GM12872 (cell line): Measurements from ENCODE around the gene GGT6.

ENCODE experiments used
- TF ChIP-seq, protein P1 (sequence below): IDR thresholded peaks from 3 replicates; pipeline ENCODE4 v1.5.1; 2011; ENCODE audit warnings: low read depth, mild to moderate bottlenecking, low read length, moderate library complexity; ENCODE audit not compliant: insufficient read depth

GGT6 gene

DNA sequence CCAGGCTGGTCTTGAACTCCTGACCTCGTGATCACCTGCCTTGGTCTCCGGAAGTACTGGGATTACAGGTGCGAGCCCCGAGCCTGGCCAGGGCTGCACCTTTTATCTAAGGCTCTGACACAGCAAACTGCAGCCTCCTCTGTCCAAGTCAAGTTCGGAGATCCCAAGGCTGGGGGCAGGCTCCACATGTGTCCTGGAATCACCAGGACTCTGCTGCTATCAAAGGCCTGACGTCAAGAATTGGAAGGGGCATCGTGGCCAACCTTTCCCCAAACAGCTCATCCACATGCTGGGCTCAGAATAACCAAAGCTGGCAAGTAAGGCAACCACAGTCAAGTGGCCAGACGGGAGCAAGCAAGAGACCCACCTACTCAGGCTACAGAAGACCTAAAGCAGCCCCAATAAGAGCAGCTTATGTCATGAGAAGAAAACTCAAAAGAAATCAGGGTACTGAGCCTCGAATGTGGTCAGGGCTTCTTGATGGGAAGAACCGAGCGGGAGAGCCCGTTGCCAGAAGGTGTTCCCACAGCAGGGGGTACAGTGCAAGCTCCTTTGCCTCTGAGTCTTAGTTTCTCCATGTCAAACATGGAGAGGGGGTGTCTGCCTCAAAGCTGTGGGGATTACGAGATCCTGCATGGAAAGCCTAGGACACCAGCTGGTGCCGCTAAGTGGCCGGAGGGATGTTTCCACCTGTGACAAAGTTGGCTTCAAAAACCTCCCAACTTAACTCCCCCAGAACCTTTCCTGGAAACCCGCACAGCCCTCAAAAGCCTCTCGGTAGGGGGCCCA is 13.1 kb downstream of the GGT6 start:
- TF ChIP-seq, protein P1, sequence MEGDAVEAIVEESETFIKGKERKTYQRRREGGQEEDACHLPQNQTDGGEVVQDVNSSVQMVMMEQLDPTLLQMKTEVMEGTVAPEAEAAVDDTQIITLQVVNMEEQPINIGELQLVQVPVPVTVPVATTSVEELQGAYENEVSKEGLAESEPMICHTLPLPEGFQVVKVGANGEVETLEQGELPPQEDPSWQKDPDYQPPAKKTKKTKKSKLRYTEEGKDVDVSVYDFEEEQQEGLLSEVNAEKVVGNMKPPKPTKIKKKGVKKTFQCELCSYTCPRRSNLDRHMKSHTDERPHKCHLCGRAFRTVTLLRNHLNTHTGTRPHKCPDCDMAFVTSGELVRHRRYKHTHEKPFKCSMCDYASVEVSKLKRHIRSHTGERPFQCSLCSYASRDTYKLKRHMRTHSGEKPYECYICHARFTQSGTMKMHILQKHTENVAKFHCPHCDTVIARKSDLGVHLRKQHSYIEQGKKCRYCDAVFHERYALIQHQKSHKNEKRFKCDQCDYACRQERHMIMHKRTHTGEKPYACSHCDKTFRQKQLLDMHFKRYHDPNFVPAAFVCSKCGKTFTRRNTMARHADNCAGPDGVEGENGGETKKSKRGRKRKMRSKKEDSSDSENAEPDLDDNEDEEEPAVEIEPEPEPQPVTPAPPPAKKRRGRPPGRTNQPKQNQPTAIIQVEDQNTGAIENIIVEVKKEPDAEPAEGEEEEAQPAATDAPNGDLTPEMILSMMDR = no peak

- TF ChIP-seq, protein P1 = no peak
Measured at GRCh38 chr17:4545217-4545951, 15.0 kb downstream of the GGT6 start.

- TF ChIP-seq, protein P1 = no peak
Measured at GRCh38 chr17:4544951-4545216, 15.5 kb downstream of the GGT6 start.

DNA sequence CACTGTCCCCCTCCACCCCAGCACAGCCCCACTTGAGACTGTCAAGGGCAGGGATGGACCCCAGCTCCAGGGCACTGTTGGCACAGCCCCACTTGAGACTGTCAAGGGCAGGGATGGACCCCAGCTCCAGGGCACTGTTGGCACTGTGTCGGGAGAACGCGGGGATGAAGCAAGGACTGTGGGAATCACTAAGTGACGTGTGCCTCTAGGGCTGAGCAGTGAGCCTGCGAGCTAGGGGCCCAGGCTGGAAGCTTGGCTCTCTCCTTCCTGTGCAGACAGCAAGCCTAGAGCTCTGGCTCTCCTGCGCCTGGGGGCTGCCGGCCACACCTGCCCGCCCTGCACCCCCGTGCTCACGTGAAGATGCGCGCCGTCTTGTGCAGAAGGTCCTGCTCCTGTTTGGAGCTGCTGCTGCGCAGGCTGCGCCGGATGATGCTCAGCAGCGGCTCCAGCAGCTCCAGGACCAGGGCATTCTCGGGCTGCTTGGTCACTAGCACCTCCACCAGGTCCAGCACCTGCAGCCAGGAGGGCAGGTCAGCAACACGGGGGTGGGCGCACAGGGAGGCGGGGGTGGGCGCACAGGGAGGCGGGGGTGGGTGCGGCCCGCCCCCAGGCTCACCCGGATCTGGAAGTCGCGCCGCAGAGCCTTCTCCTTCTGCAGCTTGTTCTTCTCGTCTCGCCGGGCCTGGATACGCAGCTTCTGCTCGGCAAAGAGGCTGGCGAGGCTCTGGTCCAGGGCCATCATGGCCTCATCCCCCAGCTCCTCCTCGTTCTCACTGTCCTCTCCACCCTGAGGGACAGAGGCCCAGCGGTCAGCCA is 16.0 kb downstream of the GGT6 start:
- TF ChIP-seq, protein P1 = no peak

- TF ChIP-seq, protein P1 = no peak
Measured at GRCh38 chr17:4543557-4544026, 16.8 kb downstream of the GGT6 start.

DNA sequence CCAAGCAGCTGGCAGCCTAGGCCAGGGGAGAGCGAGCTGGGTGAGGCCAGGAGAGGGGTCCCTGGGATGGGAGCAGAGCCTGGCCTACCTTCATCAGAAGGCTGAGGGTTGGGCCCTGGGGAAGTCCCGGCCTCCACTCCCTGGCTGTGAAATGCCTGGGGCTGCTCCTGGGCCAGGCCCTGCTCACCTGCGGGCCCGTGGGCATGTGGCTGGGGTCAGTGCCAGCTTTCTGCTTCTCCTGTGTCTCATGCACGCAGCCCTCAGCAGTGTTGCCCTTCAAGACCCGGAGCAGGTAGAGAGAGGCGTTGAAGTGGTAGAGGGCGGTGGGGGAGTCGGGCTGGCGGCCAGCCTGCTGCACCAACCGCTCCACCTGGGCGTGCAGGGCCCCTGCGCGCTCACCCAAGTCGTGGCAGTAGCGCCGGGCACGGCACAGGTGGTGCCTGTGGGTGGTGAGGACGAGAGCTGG is 17.6 kb downstream of the GGT6 start:
- TF ChIP-seq, protein P1 = no peak
